Smooth muscle cell (in vitro differentiated cells): ENCODE data around the gene CAPN5. TPM values are rescaled to one million over a fixed set of nuclear protein-coding genes. Genes with fewer than 3 reads are reported as not detected.

Experiments
- DNase-seq: peaks from one replicate; lab custom pipeline; 2025; ENCODE audit not compliant: unreplicated experiment; lab: John Stamatoyannopoulos, UW
- H2AFZ ChIP-seq: fragments of 200-600 bp; sonication (generic); 2 replicates; pipeline ENCODE4 v1.6.0; 2016; ENCODE audit warnings: antibody characterized with exemption, low read depth, mild to moderate bottlenecking
- H3F3A ChIP-seq: fragments of 200-600 bp; sonication (generic); 2 replicates; pipeline ENCODE4 v1.6.0; 2017; ENCODE audit warnings: antibody characterized with exemption, low read depth
- H3K27ac ChIP-seq: fragments of 200-600 bp; sonication (generic); 2 replicates; pipeline ENCODE4 v1.5.1; 2016; ENCODE audit warnings: low read depth, mild to moderate bottlenecking
- H3K27me3 ChIP-seq: fragments of 200-600 bp; sonication (generic); 2 replicates; pipeline ENCODE4 v1.6.1; 2016; ENCODE audit warnings: low read depth, mild to moderate bottlenecking
- H3K36me3 ChIP-seq: fragments of 200-600 bp; sonication (generic); 2 replicates; pipeline ENCODE4 v1.5.1; 2016; ENCODE audit warnings: low read depth
- H3K4me1 ChIP-seq: fragments of 200-600 bp; sonication (generic); 2 replicates; pipeline ENCODE4 v1.5.1; 2016; ENCODE audit warnings: low read depth
- H3K4me2 ChIP-seq: fragments of 200-600 bp; sonication (generic); 2 replicates; pipeline ENCODE4 v1.6.0; 2016; ENCODE audit warnings: mild to moderate bottlenecking
- H3K4me3 ChIP-seq: fragments of 200-600 bp; sonication (generic); 2 replicates; pipeline ENCODE4 v1.5.1; 2016; ENCODE audit warnings: mild to moderate bottlenecking
- H3K79me2 ChIP-seq: fragments of 200-600 bp; sonication (generic); 2 replicates; pipeline ENCODE4 v1.6.0; 2016; ENCODE audit warnings: low read depth, mild to moderate bottlenecking
- H3K9ac ChIP-seq: fragments of 200-600 bp; sonication (generic); 2 replicates; pipeline ENCODE4 v1.6.0; 2016; ENCODE audit warnings: low read depth
- H3K9me3 ChIP-seq: fragments of 200-600 bp; sonication (generic); replicated peaks from 2 replicates; pipeline ENCODE4 v1.5.1; 2016; ENCODE audit warnings: low read depth
- H4K20me1 ChIP-seq: fragments of 200-600 bp; sonication (generic); 2 replicates; pipeline ENCODE4 v1.6.0; 2016; ENCODE audit warnings: low read depth
- CTCF ChIP-seq: fragments of 200-600 bp; sonication (generic); IDR thresholded peaks from 2 replicates; pipeline ENCODE4 v1.5.1; 2017; ENCODE audit warnings: borderline replicate concordance, mild to moderate bottlenecking, antibody characterized with exemption; ENCODE audit not compliant: insufficient read depth, poor library complexity, severe bottlenecking
- WGBS: methylation state at CpG from one replicate; pipeline ENCODE4 v1.1.7; 2016; ENCODE audit warnings: low lambda C conversion rate; 5-methylcytosine and 5-hydroxymethylcytosine counted together
- polyA plus RNA-seq: library from polyadenylated mRNA; unstranded; fragments of >200 nt; fragmentation: Nextera tagmentation; extraction: Ambion mirVana; gene quantifications from 2 replicates; pipeline ENCODE4 v1.2.1, GENCODE V29; 2016
- total RNA-seq: library from RNA; depleted of rRNA; stranded (reverse); fragments of >200 nt; gene quantifications from 2 replicates; pipeline ENCODE4 v1.2.3, GENCODE V29; 2014

CAPN5 gene
- total and polyA plus RNA-seq, 2 experiments from 2014 or later: 15.5 to 23.1 TPM

GRCh38 chr11:77111946-77112345 lies 45.2 kb downstream of the CAPN5 start:
- Histone ChIP-seq H3K27ac (no peak overlapping the region), H3K9me3 (no peaks in the 10 kb centered on the region), H3K27me3 (no peaks in the 10 kb centered on the region), H3K4me1 (no peaks in the 10 kb centered on the region), H3F3A (no peaks in the 10 kb centered on the region), H3K36me3 (no peaks in the 10 kb centered on the region), H2AFZ (no peak overlapping the region), H3K79me2 (no peaks in the 10 kb centered on the region), H3K4me2 (no peak overlapping the region), H4K20me1 (no peaks in the 10 kb centered on the region), H3K9ac (no peak overlapping the region), H3K4me3 (no peak overlapping the region)
- no peak for DNase-seq
- TF ChIP-seq CTCF: no peak
- 79% methylated on average over 6 of the region's 6 CpGs for WGBS

- TF ChIP-seq CTCF: no peak
- Histone ChIP-seq H3K27ac (no peak overlapping the region), H3F3A (no peaks in the 10 kb centered on the region), H3K4me3 (no peak overlapping the region), H3K27me3 (no peaks in the 10 kb centered on the region), H3K9me3 (no peaks in the 10 kb centered on the region), H2AFZ (no peak overlapping the region), H3K4me1 (no peaks in the 10 kb centered on the region), H3K79me2 (no peaks in the 10 kb centered on the region), H4K20me1 (no peaks in the 10 kb centered on the region), H3K4me2 (no peak overlapping the region), H3K9ac (no peak overlapping the region), H3K36me3 (no peaks in the 10 kb centered on the region)
- WGBS: 95% methylated on average over 20 of the region's 20 CpGs
- DNase-seq: no peak
Observed at GRCh38 chr11:77112641-77113381, 46.0 kb downstream of the CAPN5 start.

GRCh38 chr11:77113382-77114088 lies 46.8 kb downstream of the CAPN5 start:
- WGBS: 73% methylated on average over 8 of the region's 8 CpGs
- H3K27ac ChIP-seq: no peak overlapping the region
- peak; percentile 51 for TF ChIP-seq CTCF
- H4K20me1 ChIP-seq: no peaks in the 10 kb centered on the region
- no peaks in the 10 kb centered on the region for H3K36me3 ChIP-seq
- no peaks in the 10 kb centered on the region for H3K9me3 ChIP-seq
- H2AFZ ChIP-seq: no peak overlapping the region
- H3F3A ChIP-seq: no peaks in the 10 kb centered on the region
- H3K9ac ChIP-seq: no peak overlapping the region
- no peak for DNase-seq
- H3K4me1 ChIP-seq: no peaks in the 10 kb centered on the region
- no peaks in the 10 kb centered on the region for H3K27me3 ChIP-seq
- H3K79me2 ChIP-seq: no peaks in the 10 kb centered on the region
- H3K4me3 ChIP-seq: no peak overlapping the region
- H3K4me2 ChIP-seq: no peak overlapping the region
